ENCODE measurements around the gene CYTH3.
"Not testable (repeated sequence)": the region's sequence is repeated elsewhere in the genome, so short reads cannot be mapped to it uniquely, and the experiment has no call there.

Gene CYTH3

GRCh38 chr7:6151527-6151926 is 120.9 kb downstream of the CYTH3 start:
- DNase-seq (ENCODE audit: low spot score): not testable (repeated sequence)

- DNase-seq (ENCODE audit: low spot score): no peak
Measured at GRCh38 chr7:6149996-6150395, 122.4 kb downstream of the CYTH3 start.

- no peak for DNase-seq (ENCODE audit: low spot score)
Measured at GRCh38 chr7:6148724-6149360, 123.6 kb downstream of the CYTH3 start.

GRCh38 chr7:6147627-6148026 is 124.8 kb downstream of the CYTH3 start:
- no peak for DNase-seq (ENCODE audit: low spot score)

GRCh38 chr7:6146666-6147065 is 125.8 kb downstream of the CYTH3 start:
- no peak for DNase-seq (ENCODE audit: low spot score)

- DNase-seq (ENCODE audit: low spot score): no peak
Measured at GRCh38 chr7:6143997-6144396, 128.4 kb downstream of the CYTH3 start.

- no peak for DNase-seq (ENCODE audit: low spot score)
Measured at GRCh38 chr7:6142871-6143380, 129.5 kb downstream of the CYTH3 start.

- no peak for DNase-seq (ENCODE audit: low spot score)
Measured at GRCh38 chr7:6139189-6139996, 133.0 kb downstream of the CYTH3 start.

GRCh38 chr7:6136475-6136874 is 135.9 kb downstream of the CYTH3 start:
- DNase-seq (ENCODE audit: low spot score): no peak

- no peak for DNase-seq (ENCODE audit: low spot score)
Measured at GRCh38 chr7:6133249-6133648, 139.2 kb downstream of the CYTH3 start.

- no peak for DNase-seq (ENCODE audit: low spot score)
Measured at GRCh38 chr7:6130007-6130587, 142.3 kb downstream of the CYTH3 start.

- DNase-seq (ENCODE audit: low spot score): no peak
Measured at GRCh38 chr7:6128205-6128604, 144.2 kb downstream of the CYTH3 start.

- DNase-seq (ENCODE audit: low spot score): no peak
Measured at GRCh38 chr7:6127110-6127490, 145.3 kb downstream of the CYTH3 start.

- no peak for DNase-seq (ENCODE audit: low spot score)
Measured at GRCh38 chr7:6123843-6124242, 148.6 kb downstream of the CYTH3 start.

- no peak for DNase-seq (ENCODE audit: low spot score)
Measured at GRCh38 chr7:6121141-6121540, 151.3 kb downstream of the CYTH3 start.

- no peak for DNase-seq (ENCODE audit: low spot score)
Measured at GRCh38 chr7:6117533-6117932, 154.9 kb downstream of the CYTH3 start.

GRCh38 chr7:6116211-6116610 is 156.2 kb downstream of the CYTH3 start:
- no peak for DNase-seq (ENCODE audit: low spot score)

All from NAMALWA (cell line).